Activated CD4-positive, CD25-positive, alpha-beta regulatory T cell (primary cell): ENCODE results near the gene BPIFB4.
"Not testable (repeated sequence)": the region's sequence is repeated elsewhere in the genome, so short reads cannot be mapped to it uniquely, and the experiment has no call there.

Source experiments
- DNase-seq, 4 experiments: peaks; one replicate each; lab custom pipeline; 2025; lab: John Stamatoyannopoulos, UW

The BPIFB4 gene

GRCh38 chr20:33079259-33079658 is at the start of gene BPIFB4:
BPIFB4 (plus strand) TSS chr20:33079643; CDS start chr20:33081527, 1,884 bp downstream.
- DNase-seq = no peak

GRCh38 chr20:33030076-33030475 is 49.4 kb upstream of the BPIFB4 start:
- no peak for DNase-seq

- no peak for DNase-seq
These were observed 48.9 kb upstream of the BPIFB4 start for GRCh38 chr20:33030569-33030968.

GRCh38 chr20:33031531-33031930 is 47.9 kb upstream of the BPIFB4 start, which contains the start of gene BPIFB6:
BPIFB6 (plus strand) TSS chr20:33031648; CDS start chr20:33031648, 0 bp downstream.
- DNase-seq = no peak

GRCh38 chr20:33032555-33032954 is 46.9 kb upstream of the BPIFB4 start:
- DNase-seq = no peak

- no peak for DNase-seq
These were observed 46.1 kb upstream of the BPIFB4 start for GRCh38 chr20:33033381-33033780.

GRCh38 chr20:33034115-33034514 is 45.3 kb upstream of the BPIFB4 start:
- DNase-seq = no peak

GRCh38 chr20:33034901-33035492 is 44.4 kb upstream of the BPIFB4 start:
- no peak for DNase-seq

GRCh38 chr20:33037456-33037855 is 42.0 kb upstream of the BPIFB4 start:
- DNase-seq = no peak

GRCh38 chr20:33038243-33038642 is 41.2 kb upstream of the BPIFB4 start:
- DNase-seq = no peak

- DNase-seq = no peak
These were observed 37.0 kb upstream of the BPIFB4 start for GRCh38 chr20:33042430-33042829.

GRCh38 chr20:33042983-33043730 is 36.3 kb upstream of the BPIFB4 start:
- no peak for DNase-seq

GRCh38 chr20:33043731-33044181 is 35.7 kb upstream of the BPIFB4 start:
- no peak for DNase-seq

- not testable (repeated sequence) for DNase-seq
These were observed 34.2 kb upstream of the BPIFB4 start for GRCh38 chr20:33045129-33045721.

- DNase-seq = no peak
These were observed 33.0 kb upstream of the BPIFB4 start for GRCh38 chr20:33046412-33046811.

GRCh38 chr20:33051333-33051732 is 28.1 kb upstream of the BPIFB4 start:
- DNase-seq = no peak

- no peak for DNase-seq
These were observed 25.9 kb upstream of the BPIFB4 start, which contains the start of gene BPIFB3 for GRCh38 chr20:33053291-33054106. BPIFB3 (plus strand) TSS chr20:33053903; CDS start chr20:33055436, 1,533 bp downstream.

- no peak for DNase-seq
These were observed 25.1 kb upstream of the BPIFB4 start for GRCh38 chr20:33054381-33054780.

- no peak for DNase-seq
These were observed 24.7 kb upstream of the BPIFB4 start for GRCh38 chr20:33054791-33055190.

GRCh38 chr20:33059136-33059535 is 20.3 kb upstream of the BPIFB4 start:
- DNase-seq = no peak

GRCh38 chr20:33059741-33060390 is 19.6 kb upstream of the BPIFB4 start:
- DNase-seq = no peak

- DNase-seq = no peak
These were observed 17.8 kb upstream of the BPIFB4 start for GRCh38 chr20:33061658-33062028.
